ENCODE measurements around the gene NFIA. TPM values are rescaled to one million over a fixed set of nuclear protein-coding genes. Genes with fewer than 3 reads are reported as not detected.

NFIA gene
- total and polyA plus RNA-seq, 7 experiments from 2014 or later = 1.0 to 8.6 (median 5.9) TPM

- ATAC-seq (no peak), DNase-seq (no peak)
- Mint-ChIP-seq H3K4me1 (no peaks in the 10 kb centered on the region), H3K27me3 (peaks cover 0 to 6% (median 4%) of the 10 kb centered on the region in 5 donors), H3K9me3 (no peaks in the 10 kb centered on the region), H3K4me3 (no peak overlapping the region), H3K27ac (no peak overlapping the region), H3K36me3 (peaks cover 0 to 4% (median 0%) of the 10 kb centered on the region in 5 donors)
- Histone ChIP-seq H3K4me1 (ENCODE audit: control insufficient read depth in 2 of 2, insufficient read depth in 2 of 2, low read length in 2 of 2) (no peaks in the 10 kb centered on the region), H3K27me3 (ENCODE audit: control insufficient read depth in 2 of 2, insufficient read depth in 2 of 2, low read length in 2 of 2) (no peaks in the 10 kb centered on the region), H3K4me3 (ENCODE audit: low read length) (no peak overlapping the region), H3K36me3 (ENCODE audit: control insufficient read depth in 2 of 3, insufficient read depth in 3 of 3, low read length in 3 of 3) (no peaks in the 10 kb centered on the region), H3K9me3 (ENCODE audit: control insufficient read depth in 2 of 3, low read length in 3 of 3) (no peaks in the 10 kb centered on the region), H3K27ac (ENCODE audit: low read depth, low read length) (no peak overlapping the region)
- ChIA-PET CTCF (interaction anchor here (0.6 kb wide), 1 partner anchor 9 kb away, joined by 3 read pairs; no protein-coding TSS in a partner anchor), POLR2A (no interaction called here)
- intact Hi-C loops (cut with micrococcal nuclease) = no loop called here
Measured at GRCh38 chr1:61141288-61142042, 59.1 kb downstream of the NFIA start.

DNA sequence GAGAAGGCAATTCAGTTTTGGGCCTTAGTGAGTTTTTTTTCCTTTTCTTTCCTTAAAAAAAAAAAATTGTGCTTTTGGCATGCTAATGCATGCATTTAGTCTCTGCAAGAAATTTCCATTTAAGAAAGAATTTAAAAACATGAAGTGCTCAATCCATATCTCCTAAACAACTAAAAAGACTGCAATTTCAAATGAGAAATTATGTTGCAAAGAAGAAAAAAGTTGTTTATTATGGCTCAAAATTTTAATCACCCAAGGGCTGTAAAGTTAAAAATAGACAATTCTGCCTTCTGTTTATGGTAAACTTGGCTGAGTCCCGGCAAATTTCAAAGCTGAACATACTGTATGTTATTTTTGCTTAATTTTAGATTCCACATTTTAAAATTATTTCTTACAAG, 59.7 kb downstream of the NFIA start:
- ChIA-PET CTCF (no interaction called here), POLR2A (no interaction called here)
- ATAC-seq = no peak
- peaks cover 0 to 6% (median 4%) of the 10 kb centered on the region in 5 donors for H3K27me3 Mint-ChIP-seq
- no peaks in the 10 kb centered on the region for H3K4me1 Mint-ChIP-seq
- H3K9me3 Mint-ChIP-seq = no peaks in the 10 kb centered on the region
- Histone ChIP-seq H3K27me3 (ENCODE audit: control insufficient read depth in 2 of 2, insufficient read depth in 2 of 2, low read length in 2 of 2) (no peaks in the 10 kb centered on the region), H3K4me3 (ENCODE audit: low read length) (no peak overlapping the region), H3K36me3 (ENCODE audit: control insufficient read depth in 2 of 3, insufficient read depth in 3 of 3, low read length in 3 of 3) (no peaks in the 10 kb centered on the region), H3K27ac (ENCODE audit: low read depth, low read length) (no peak overlapping the region), H3K9me3 (ENCODE audit: control insufficient read depth in 2 of 3, low read length in 3 of 3) (no peaks in the 10 kb centered on the region), H3K4me1 (ENCODE audit: control insufficient read depth in 2 of 2, insufficient read depth in 2 of 2, low read length in 2 of 2) (no peaks in the 10 kb centered on the region)
- no peak overlapping the region for H3K4me3 Mint-ChIP-seq
- DNase-seq = no peak
- H3K27ac Mint-ChIP-seq = no peak overlapping the region
- intact Hi-C loops (cut with micrococcal nuclease) = no loop called here
- H3K36me3 Mint-ChIP-seq = peaks cover 0 to 7% (median 0%) of the 10 kb centered on the region in 5 donors

- intact Hi-C loops (cut with micrococcal nuclease) = no loop called here
- Histone ChIP-seq H3K4me1 (ENCODE audit: control insufficient read depth in 2 of 2, insufficient read depth in 2 of 2, low read length in 2 of 2) (no peaks in the 10 kb centered on the region), H3K27me3 (ENCODE audit: control insufficient read depth in 2 of 2, insufficient read depth in 2 of 2, low read length in 2 of 2) (no peaks in the 10 kb centered on the region), H3K9me3 (ENCODE audit: control insufficient read depth in 2 of 3, low read length in 3 of 3) (no peaks in the 10 kb centered on the region), H3K4me3 (ENCODE audit: low read length) (no peak overlapping the region), H3K36me3 (ENCODE audit: control insufficient read depth in 2 of 3, insufficient read depth in 3 of 3, low read length in 3 of 3) (no peaks in the 10 kb centered on the region), H3K27ac (ENCODE audit: low read depth, low read length) (no peak overlapping the region)
- H3K4me3 Mint-ChIP-seq = no peak overlapping the region
- peaks cover 0 to 6% (median 4%) of the 10 kb centered on the region in 5 donors for H3K27me3 Mint-ChIP-seq
- DNase-seq = no peak
- CTCF ChIA-PET = no interaction called here
- H3K27ac Mint-ChIP-seq = no peak overlapping the region
- ATAC-seq = no peak
- H3K36me3 Mint-ChIP-seq = peaks cover 0 to 7% (median 0%) of the 10 kb centered on the region in 5 donors
- H3K4me1 Mint-ChIP-seq = no peaks in the 10 kb centered on the region
- POLR2A ChIA-PET = no interaction called here
- no peaks in the 10 kb centered on the region for H3K9me3 Mint-ChIP-seq
Measured at GRCh38 chr1:61142726-61143500, 60.6 kb downstream of the NFIA start.

GRCh38 chr1:61143821-61144424, 61.6 kb downstream of the NFIA start:
- DNase-seq = no peak
- ATAC-seq = no peak
- intact Hi-C loops (cut with micrococcal nuclease) = no loop called here
- no peaks in the 10 kb centered on the region for H3K4me1 ChIP-seq (ENCODE audit: control insufficient read depth in 2 of 2, insufficient read depth in 2 of 2, low read length in 2 of 2)
- CTCF ChIA-PET = no interaction called here
- H3K27ac ChIP-seq (ENCODE audit: low read depth, low read length) = no peak overlapping the region
- POLR2A ChIA-PET = no interaction called here
- Mint-ChIP-seq H3K4me1 (peaks cover 0 to 1% (median 0%) of the 10 kb centered on the region in 7 donors), H3K9me3 (no peaks in the 10 kb centered on the region), H3K27me3 (peaks cover 0 to 12% (median 4%) of the 10 kb centered on the region in 5 donors), H3K4me3 (no peak overlapping the region), H3K36me3 (peaks cover 0 to 7% (median 0%) of the 10 kb centered on the region in 5 donors), H3K27ac (no peak overlapping the region)
- no peaks in the 10 kb centered on the region for H3K9me3 ChIP-seq (ENCODE audit: control insufficient read depth in 2 of 3, low read length in 3 of 3)
- H3K4me3 ChIP-seq (ENCODE audit: low read length) = no peak overlapping the region
- no peaks in the 10 kb centered on the region for H3K36me3 ChIP-seq (ENCODE audit: control insufficient read depth in 2 of 3, insufficient read depth in 3 of 3, low read length in 3 of 3)
- no peaks in the 10 kb centered on the region for H3K27me3 ChIP-seq (ENCODE audit: control insufficient read depth in 2 of 2, insufficient read depth in 2 of 2, low read length in 2 of 2)

DNA sequence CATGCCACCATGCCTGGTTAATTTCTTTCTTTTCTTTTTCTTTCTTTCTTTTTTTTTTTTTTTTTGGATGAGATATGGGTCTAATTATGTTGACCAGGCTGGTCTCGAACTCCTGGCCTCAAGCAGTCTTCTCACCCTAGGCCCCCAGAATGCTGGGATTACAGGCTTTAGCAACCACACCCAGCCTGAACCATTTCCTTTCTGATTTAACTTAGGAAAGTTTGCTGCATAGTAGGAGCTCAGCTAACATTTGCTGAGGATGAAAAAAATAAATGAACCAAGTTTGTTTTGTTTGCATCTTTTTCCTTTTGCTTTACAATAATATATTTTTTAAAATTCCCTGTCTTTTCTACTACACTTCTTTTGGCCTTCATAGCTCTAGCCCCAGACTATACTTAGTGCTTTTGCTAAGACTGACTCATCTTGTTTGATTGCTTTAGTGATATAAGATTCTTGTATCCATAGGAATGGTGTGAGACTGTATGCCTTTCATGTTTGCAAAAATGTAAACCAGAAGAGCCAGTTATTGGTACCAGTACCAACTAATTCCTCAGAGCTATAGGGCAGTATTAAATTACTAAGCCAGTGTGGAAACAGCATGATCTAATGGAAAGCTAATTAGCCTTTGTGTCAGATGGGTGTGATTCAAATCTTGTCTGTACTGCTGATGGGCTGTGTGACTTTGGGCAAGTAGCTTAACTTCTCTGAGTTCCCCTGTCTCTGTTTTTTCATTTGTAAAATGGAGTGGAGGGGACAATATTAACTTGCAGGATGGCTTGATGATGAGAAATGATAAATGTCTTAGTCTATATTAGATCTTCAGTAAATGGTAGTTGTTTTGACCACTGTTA, 66.9 kb downstream of the NFIA start:
- Histone ChIP-seq H3K27ac (ENCODE audit: low read depth, low read length) (no peak overlapping the region), H3K27me3 (ENCODE audit: control insufficient read depth in 2 of 2, insufficient read depth in 2 of 2, low read length in 2 of 2) (no peaks in the 10 kb centered on the region), H3K36me3 (ENCODE audit: control insufficient read depth in 2 of 3, insufficient read depth in 3 of 3, low read length in 3 of 3) (no peaks in the 10 kb centered on the region), H3K4me3 (ENCODE audit: low read length) (no peak overlapping the region), H3K9me3 (ENCODE audit: control insufficient read depth in 2 of 3, low read length in 3 of 3) (no peaks in the 10 kb centered on the region), H3K4me1 (ENCODE audit: control insufficient read depth in 2 of 2, insufficient read depth in 2 of 2, low read length in 2 of 2) (no peaks in the 10 kb centered on the region)
- intact Hi-C loops (cut with micrococcal nuclease) = no loop called here
- H3K4me1 Mint-ChIP-seq = peaks cover 0 to 2% (median 0%) of the 10 kb centered on the region in 7 donors
- CTCF ChIA-PET = interaction anchor here (0.5 to 1.5 kb wide), 3 partner anchors 9 to 101 kb away, joined by 3 to 5 read pairs (median 5); no protein-coding TSS in a partner anchor
- H3K27ac Mint-ChIP-seq = no peak overlapping the region
- no peak for DNase-seq
- peaks cover 0 to 34% (median 0%) of the 10 kb centered on the region in 5 donors for H3K27me3 Mint-ChIP-seq
- H3K36me3 Mint-ChIP-seq = peaks cover 0 to 7% (median 0%) of the 10 kb centered on the region in 5 donors
- no peak for ATAC-seq
- H3K4me3 Mint-ChIP-seq = no peak overlapping the region
- no peaks in the 10 kb centered on the region for H3K9me3 Mint-ChIP-seq
- POLR2A ChIA-PET = no interaction called here

DNA sequence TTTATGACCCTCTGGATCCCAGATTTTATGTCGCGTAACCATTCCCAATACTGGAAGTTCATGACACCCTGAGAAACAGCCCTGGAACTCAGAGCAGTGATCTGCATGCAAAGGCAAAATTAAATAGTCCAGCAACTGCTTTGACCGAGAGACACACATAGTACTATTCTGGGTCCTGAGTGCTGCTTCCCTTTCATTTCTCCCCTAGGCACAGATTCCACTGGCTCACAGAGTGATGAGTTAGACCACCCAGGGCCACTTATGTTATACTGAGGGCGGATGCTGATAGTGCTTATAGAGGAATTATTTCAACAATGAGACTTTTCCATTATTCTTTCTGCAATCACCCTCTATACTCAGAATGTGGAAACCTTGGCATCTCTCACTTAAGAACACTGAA, 69.2 kb downstream of the NFIA start:
- no peaks in the 10 kb centered on the region for H3K27me3 ChIP-seq (ENCODE audit: control insufficient read depth in 2 of 2, insufficient read depth in 2 of 2, low read length in 2 of 2)
- ChIA-PET CTCF (no interaction called here), POLR2A (no interaction called here)
- no peak for DNase-seq
- no peaks in the 10 kb centered on the region for H3K36me3 ChIP-seq (ENCODE audit: control insufficient read depth in 2 of 3, insufficient read depth in 3 of 3, low read length in 3 of 3)
- no peaks in the 10 kb centered on the region for H3K9me3 Mint-ChIP-seq
- peaks cover 0 to 37% (median 0%) of the 10 kb centered on the region in 5 donors for H3K27me3 Mint-ChIP-seq
- H3K4me3 ChIP-seq (ENCODE audit: low read length) = no peak overlapping the region
- no peak overlapping the region for H3K27ac ChIP-seq (ENCODE audit: low read depth, low read length)
- no peaks in the 10 kb centered on the region for H3K9me3 ChIP-seq (ENCODE audit: control insufficient read depth in 2 of 3, low read length in 3 of 3)
- H3K27ac Mint-ChIP-seq = no peak overlapping the region
- no peak for ATAC-seq
- intact Hi-C loops (cut with micrococcal nuclease) = no loop called here
- H3K4me3 Mint-ChIP-seq = no peak overlapping the region
- H3K36me3 Mint-ChIP-seq = peaks cover 0 to 1% (median 0%) of the 10 kb centered on the region in 5 donors
- no peaks in the 10 kb centered on the region for H3K4me1 ChIP-seq (ENCODE audit: control insufficient read depth in 2 of 2, insufficient read depth in 2 of 2, low read length in 2 of 2)
- H3K4me1 Mint-ChIP-seq = peaks cover 0 to 3% (median 0%) of the 10 kb centered on the region in 7 donors

All from naive thymus-derived CD4-positive, alpha-beta T cell (primary cell).